ENCODE data around the gene JADE1. TPM values are rescaled to one million over a fixed set of nuclear protein-coding genes. Genes with fewer than 3 reads are reported as not detected.

JADE1 gene
- total and polyA plus RNA-seq, 2 experiments from 2014 or later = 32.1 to 37.6 TPM

- H3K4me1 ChIP-seq (ENCODE audit: insufficient read depth) = no peaks in the 10 kb centered on the region
- in situ Hi-C loops (cut with MboI) = no loop called here
- H3K27ac ChIP-seq = no peak overlapping the region
- DNase-seq = no peak
- H2AFZ ChIP-seq = no peak overlapping the region
- no peak overlapping the region for H3K4me2 ChIP-seq (ENCODE audit: unreplicated experiment)
- 93 to 97% methylated on average over 3 of the region's 3 CpGs for WGBS, 2 experiments (ENCODE audit: low coverage in 1 of 2, low lambda C conversion rate in 2 of 2, missing lambda C conversion rate in 2 of 2)
- H3K36me3 ChIP-seq (ENCODE audit: low read depth) = peaks cover 82% of the 10 kb centered on the region
- no peaks in the 10 kb centered on the region for H3K27me3 ChIP-seq (replicated peaks; ENCODE audit: insufficient read depth)
- no peak for TF ChIP-seq EZH2phosphoT487 (IDR thresholded peaks at IDR 0.05; ENCODE audit: insufficient read depth, low read depth)
- no peak for TF ChIP-seq EZH2 (IDR thresholded peaks at IDR 0.05; ENCODE audit: insufficient read depth, poor library complexity, severe bottlenecking)
- H3F3A ChIP-seq (ENCODE audit: insufficient read depth) = peaks cover 5% of the 10 kb centered on the region; the same call in 1 of the 2 replicates
- H3K79me2 ChIP-seq (ENCODE audit: insufficient read depth) = peaks cover 62% of the 10 kb centered on the region
- H3K9me2 ChIP-seq (ENCODE audit: insufficient read depth) = no peaks in the 10 kb centered on the region
- H3K9ac ChIP-seq = no peak overlapping the region
- H3K4me3 ChIP-seq = no peak overlapping the region
- peaks cover 6% of the 10 kb centered on the region; the same call in 1 of the 2 replicates for H4K20me1 ChIP-seq (ENCODE audit: insufficient read depth)
- H3K9me3 ChIP-seq (ENCODE audit: low read depth) = no peaks in the 10 kb centered on the region
Measured at GRCh38 chr4:128848461-128848860, 39.0 kb downstream of the JADE1 start.

GRCh38 chr4:128850252-128850651 is 40.8 kb downstream of the JADE1 start:
- Histone ChIP-seq H3K4me3 (no peak overlapping the region), H3K9me3 (ENCODE audit: low read depth) (no peaks in the 10 kb centered on the region), H4K20me1 (ENCODE audit: insufficient read depth) (peaks cover 6% of the 10 kb centered on the region; the same call in 1 of the 2 replicates), H3K36me3 (ENCODE audit: low read depth) (peaks cover 90% of the 10 kb centered on the region), H3K4me1 (ENCODE audit: insufficient read depth) (peaks cover 8% of the 10 kb centered on the region; the same call in 1 of the 2 replicates), H3K27me3 (replicated peaks; ENCODE audit: insufficient read depth) (no peaks in the 10 kb centered on the region), H3K9ac (no peak overlapping the region), H2AFZ (no peak overlapping the region), H3K4me2 (ENCODE audit: unreplicated experiment) (no peak overlapping the region), H3K79me2 (ENCODE audit: insufficient read depth) (peaks cover 48% of the 10 kb centered on the region), H3F3A (ENCODE audit: insufficient read depth) (peaks cover 17% of the 10 kb centered on the region), H3K9me2 (ENCODE audit: insufficient read depth) (no peaks in the 10 kb centered on the region), H3K27ac (no peak overlapping the region)
- TF ChIP-seq EZH2phosphoT487 (IDR thresholded peaks at IDR 0.05; ENCODE audit: insufficient read depth, low read depth) (no peak), EZH2 (IDR thresholded peaks at IDR 0.05; ENCODE audit: insufficient read depth, poor library complexity, severe bottlenecking) (no peak)
- in situ Hi-C loops (cut with MboI) = no loop called here
- DNase-seq = no peak
- 97 to 100% methylated on average over 3 to 4 of the region's 4 CpGs for WGBS, 2 experiments (ENCODE audit: low coverage in 1 of 2, low lambda C conversion rate in 2 of 2, missing lambda C conversion rate in 2 of 2)

- peaks cover 13% of the 10 kb centered on the region; the same call in 1 of the 2 replicates for H3K4me1 ChIP-seq (ENCODE audit: insufficient read depth)
- H3K4me2 ChIP-seq (ENCODE audit: unreplicated experiment) = no peak overlapping the region
- H3K36me3 ChIP-seq (ENCODE audit: low read depth) = peaks cover 90% of the 10 kb centered on the region
- peak overlapping the region; percentile 30; the same call in 1 of the 2 replicates for H3K27ac ChIP-seq
- peak; percentile 13 for DNase-seq
- H3K9ac ChIP-seq = no peak overlapping the region
- peaks cover 32% of the 10 kb centered on the region for H3F3A ChIP-seq (ENCODE audit: insufficient read depth)
- 0 out of 2 replicates have a peak, but pooled peaks cover 6% of the 10 kb centered on the region for H4K20me1 ChIP-seq (ENCODE audit: insufficient read depth)
- H3K27me3 ChIP-seq (replicated peaks; ENCODE audit: insufficient read depth) = no peaks in the 10 kb centered on the region
- no peak overlapping the region for H3K4me3 ChIP-seq
- no peaks in the 10 kb centered on the region for H3K9me3 ChIP-seq (ENCODE audit: low read depth)
- TF ChIP-seq EZH2phosphoT487 (IDR thresholded peaks at IDR 0.05; ENCODE audit: insufficient read depth, low read depth) (no peak), EZH2 (IDR thresholded peaks at IDR 0.05; ENCODE audit: insufficient read depth, poor library complexity, severe bottlenecking) (no peak)
- in situ Hi-C loops (cut with MboI) = no loop called here
- 84 to 86% methylated on average over 5 of the region's 5 CpGs for WGBS, 2 experiments (ENCODE audit: low coverage in 1 of 2, low lambda C conversion rate in 2 of 2, missing lambda C conversion rate in 2 of 2)
- H3K79me2 ChIP-seq (ENCODE audit: insufficient read depth) = peaks cover 36% of the 10 kb centered on the region
- no peaks in the 10 kb centered on the region for H3K9me2 ChIP-seq (ENCODE audit: insufficient read depth)
- no peak overlapping the region for H2AFZ ChIP-seq
Measured at GRCh38 chr4:128853741-128854140, 44.2 kb downstream of the JADE1 start.

GRCh38 chr4:128854433-128854832 is 44.9 kb downstream of the JADE1 start:
- WGBS, 2 experiments (ENCODE audit: low coverage in 1 of 2, low lambda C conversion rate in 2 of 2, missing lambda C conversion rate in 2 of 2) = 56 to 62% methylated on average over 6 of the region's 6 CpGs
- peak; percentile 31 for DNase-seq
- TF ChIP-seq EZH2phosphoT487 (IDR thresholded peaks at IDR 0.05; ENCODE audit: insufficient read depth, low read depth) (no peak), EZH2 (IDR thresholded peaks at IDR 0.05; ENCODE audit: insufficient read depth, poor library complexity, severe bottlenecking) (no peak)
- no peaks in the 10 kb centered on the region for H3K27me3 ChIP-seq (replicated peaks; ENCODE audit: insufficient read depth)
- 0 out of 2 replicates have a peak, but pooled peaks cover 6% of the 10 kb centered on the region for H4K20me1 ChIP-seq (ENCODE audit: insufficient read depth)
- in situ Hi-C loops (cut with MboI) = no loop called here
- no peak overlapping the region for H3K4me2 ChIP-seq (ENCODE audit: unreplicated experiment)
- peaks cover 83% of the 10 kb centered on the region for H3K36me3 ChIP-seq (ENCODE audit: low read depth)
- no peaks in the 10 kb centered on the region for H3K9me3 ChIP-seq (ENCODE audit: low read depth)
- no peaks in the 10 kb centered on the region for H3K9me2 ChIP-seq (ENCODE audit: insufficient read depth)
- H3K79me2 ChIP-seq (ENCODE audit: insufficient read depth) = peaks cover 31% of the 10 kb centered on the region; the same call in 1 of the 2 replicates
- H2AFZ ChIP-seq = no peak overlapping the region
- H3K27ac ChIP-seq = peak overlapping the region; percentile 30; the same call in 1 of the 2 replicates
- H3K4me1 ChIP-seq (ENCODE audit: insufficient read depth) = peaks cover 19% of the 10 kb centered on the region
- no peak overlapping the region for H3K4me3 ChIP-seq
- peaks cover 39% of the 10 kb centered on the region for H3F3A ChIP-seq (ENCODE audit: insufficient read depth)
- no peak overlapping the region for H3K9ac ChIP-seq
